NK-92 (cell line): ENCODE data around the gene SLC16A10.
"Not testable (repeated sequence)": the region's sequence is repeated elsewhere in the genome, so short reads cannot be mapped to it uniquely, and the experiment has no call there.

Source experiments
- DNase-seq: peaks from one replicate; lab custom pipeline; 2025; ENCODE audit not compliant: unreplicated experiment; lab: John Stamatoyannopoulos, UW

Gene SLC16A10

DNA sequence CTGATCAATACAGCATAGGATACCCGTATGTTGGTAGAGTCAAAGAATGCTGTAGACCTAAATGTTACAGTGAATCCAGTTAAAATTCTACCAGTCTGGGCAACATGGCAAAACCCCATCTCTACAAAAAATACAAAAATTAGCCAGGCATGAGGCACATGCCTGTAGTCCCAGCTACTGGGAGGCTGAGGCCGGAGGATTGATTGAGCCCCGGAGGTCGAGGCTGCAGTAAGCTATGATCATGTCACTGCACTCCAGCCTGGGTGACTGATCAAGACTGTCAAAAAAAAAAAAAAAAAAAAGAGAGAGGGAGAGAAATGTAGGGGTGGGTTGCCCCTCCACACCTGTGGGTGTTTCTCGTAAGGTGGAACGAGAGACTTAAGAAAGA lies 167.5 kb downstream of the SLC16A10 start:
- no peak for DNase-seq

DNA sequence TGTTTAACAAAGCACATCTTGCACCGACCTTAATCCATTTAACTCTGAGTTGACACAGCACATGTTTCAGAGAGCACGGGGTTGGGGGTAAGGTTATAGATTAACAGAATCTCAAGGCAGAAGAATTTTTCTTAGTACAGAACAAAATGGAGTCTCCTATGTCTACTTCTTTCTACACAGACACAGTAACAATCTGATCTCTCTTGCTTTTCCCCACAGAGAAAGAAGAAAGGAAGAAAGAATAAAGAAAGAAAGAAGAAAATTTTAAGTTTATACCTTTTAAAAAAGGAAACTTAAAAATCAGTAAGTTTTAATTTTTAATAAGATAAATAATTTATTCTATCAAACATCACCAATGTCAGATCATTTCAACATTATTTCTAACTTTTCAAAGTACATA lies 168.5 kb downstream of the SLC16A10 start:
- DNase-seq: not testable (repeated sequence)

DNA sequence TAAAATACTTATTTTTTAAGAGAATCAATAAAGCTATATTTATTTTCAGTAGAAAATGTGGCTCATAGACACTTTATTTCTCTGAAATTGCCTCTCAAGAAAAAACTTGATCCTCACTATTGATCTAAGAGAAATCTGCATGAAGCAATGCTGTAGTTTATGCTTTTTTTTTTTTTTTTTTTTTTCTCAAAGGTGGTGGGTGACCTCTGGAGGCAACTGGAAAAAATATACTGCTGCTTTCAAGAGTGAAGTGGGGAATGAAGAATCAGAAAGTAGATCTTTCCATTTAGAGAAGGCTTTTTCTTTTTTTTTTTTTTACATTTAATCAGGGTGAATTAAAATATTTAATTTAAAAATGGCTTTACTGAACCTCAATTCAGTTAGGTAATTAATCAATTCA lies 169.3 kb downstream of the SLC16A10 start:
- no peak for DNase-seq

- no peak for DNase-seq
Measured at GRCh38 chr6:111258010-111258409, 170.7 kb downstream of the SLC16A10 start.

DNA sequence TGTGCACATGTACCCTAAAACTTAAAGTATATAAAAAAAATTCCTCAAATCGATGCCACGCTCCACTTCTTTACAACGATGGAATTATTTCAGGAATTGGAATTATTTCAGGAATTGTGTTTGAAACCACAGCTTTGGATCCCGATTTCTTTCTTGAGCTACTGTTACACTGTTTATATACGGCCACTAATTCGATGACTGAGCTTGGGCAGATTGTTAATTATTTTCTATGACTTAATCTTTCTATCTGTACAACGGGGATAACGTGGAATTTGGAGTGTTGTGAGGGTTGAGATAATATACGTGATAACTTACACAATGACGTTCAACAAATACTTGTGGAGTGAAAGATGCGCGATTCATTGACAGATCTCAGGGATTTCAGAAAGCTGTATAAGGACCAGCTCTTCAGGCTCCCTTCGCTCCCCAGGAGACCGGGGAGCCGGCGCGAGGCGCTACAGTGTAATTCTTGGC lies 171.3 kb downstream of the SLC16A10 start:
- DNase-seq: no peak

GRCh38 chr6:111259089-111259831 lies 172.0 kb downstream of the SLC16A10 start:
- DNase-seq: peak; percentile 96

DNA sequence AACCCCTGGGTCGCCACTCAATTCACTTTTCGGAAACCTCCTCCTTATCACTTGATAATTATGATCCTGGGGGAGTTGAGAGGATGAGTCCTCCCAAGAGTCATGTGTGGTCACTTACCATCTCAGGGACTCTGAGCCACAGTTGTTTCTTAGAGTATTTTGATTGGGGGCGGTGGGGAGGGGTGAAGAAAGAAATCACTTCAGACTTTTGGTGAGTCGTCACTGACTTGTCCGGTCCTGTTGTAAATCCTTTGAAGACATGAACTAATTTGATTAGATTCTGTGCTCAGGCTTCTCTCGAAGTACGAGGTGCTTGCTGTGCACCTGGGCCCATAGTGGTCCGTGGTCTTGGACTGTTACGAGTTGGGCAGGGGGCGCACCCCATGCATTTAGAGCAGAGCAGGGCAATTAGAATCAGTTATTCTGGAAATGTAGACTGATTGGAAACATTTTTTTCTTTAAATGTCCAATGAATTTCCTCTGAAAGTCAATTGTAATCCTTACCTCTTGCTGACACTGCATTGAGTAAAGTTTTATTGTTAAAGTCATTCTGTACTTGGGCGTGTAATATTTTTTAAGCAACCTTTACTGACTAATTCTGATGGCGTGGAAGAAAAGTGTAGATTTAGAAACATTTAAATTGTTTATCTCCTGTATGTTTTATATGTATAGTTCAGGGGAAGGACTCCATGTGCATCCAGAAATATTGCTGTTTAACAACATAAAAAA lies 173.4 kb downstream of the SLC16A10 start:
- DNase-seq: no peak

DNA sequence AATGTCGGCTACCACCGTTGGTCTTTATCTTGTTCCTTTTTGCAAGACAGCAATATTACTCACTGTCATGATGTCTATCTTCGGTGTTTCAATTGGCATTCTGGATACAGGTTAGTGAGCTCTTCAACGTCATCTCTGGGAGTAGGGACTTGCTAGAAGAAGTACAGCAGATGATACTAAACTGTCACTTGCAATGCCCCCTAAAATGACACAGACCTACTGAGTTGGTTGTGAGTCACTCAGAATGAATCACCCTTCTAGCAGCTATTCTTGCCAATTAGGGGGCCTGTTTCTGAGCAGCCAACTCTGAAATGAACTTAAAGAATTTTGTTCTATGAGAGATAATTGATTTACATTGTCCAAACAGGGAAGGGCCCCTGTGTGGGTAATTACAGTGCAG lies 176.5 kb downstream of the SLC16A10 start:
- DNase-seq: no peak

DNA sequence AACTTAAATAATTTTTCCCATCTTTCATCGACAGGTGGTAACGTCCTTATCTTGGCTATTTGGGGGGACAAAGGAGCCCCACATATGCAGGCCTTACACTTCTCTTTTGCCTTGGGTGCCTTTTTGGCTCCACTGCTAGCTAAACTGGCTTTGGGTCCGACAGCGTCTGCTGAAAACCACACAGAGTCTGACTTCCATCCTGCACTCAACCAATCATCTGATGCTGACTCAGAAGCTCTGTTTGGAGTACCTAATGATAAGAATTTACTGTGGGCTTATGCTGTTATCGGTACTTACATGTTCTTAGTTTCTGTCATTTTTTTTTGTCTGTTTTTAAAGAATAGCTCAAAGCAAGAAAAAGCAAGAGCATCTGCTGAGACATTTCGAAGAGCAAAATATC lies 178.5 kb downstream of the SLC16A10 start:
- DNase-seq: no peak

DNA sequence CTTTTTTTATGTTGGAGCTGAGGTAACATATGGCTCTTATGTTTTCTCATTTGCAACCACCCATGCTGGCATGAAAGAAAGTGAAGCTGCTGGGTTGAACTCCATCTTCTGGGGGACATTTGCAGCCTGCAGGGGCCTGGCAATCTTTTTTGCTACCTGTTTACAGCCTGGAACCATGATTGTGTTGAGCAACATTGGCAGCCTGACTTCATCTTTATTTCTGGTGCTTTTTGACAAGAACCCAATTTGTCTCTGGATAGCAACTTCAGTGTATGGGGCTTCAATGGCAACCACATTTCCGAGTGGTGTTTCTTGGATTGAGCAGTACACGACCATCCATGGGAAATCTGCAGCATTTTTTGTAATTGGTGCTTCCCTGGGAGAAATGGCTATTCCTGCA lies 179.0 kb downstream of the SLC16A10 start:
- DNase-seq: no peak

DNA sequence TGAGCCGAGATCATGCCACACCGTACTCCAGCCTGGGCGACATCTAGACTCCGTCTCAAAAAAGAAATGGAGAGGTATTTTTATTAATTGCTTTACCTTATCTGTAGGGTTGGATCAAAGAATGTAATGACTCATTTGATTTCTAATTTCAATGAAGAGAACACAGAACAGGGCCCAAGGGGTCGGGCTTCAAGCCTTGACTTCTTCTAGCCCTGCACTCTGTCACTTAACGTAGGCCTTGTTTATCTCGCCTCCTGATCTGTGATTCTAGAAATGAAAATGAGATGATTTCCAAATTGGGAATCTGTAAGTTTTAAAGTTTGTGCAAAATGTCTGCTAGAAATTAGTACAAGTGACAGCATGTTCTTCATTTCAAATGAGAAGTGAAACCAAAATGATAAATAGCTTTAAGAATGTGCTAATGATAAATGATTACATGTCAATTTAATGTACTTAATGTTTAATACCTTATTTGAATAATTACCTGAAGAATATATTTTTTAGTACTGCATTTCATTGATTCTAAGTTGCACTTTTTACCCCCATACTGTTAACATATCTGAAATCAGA lies 180.5 kb downstream of the SLC16A10 start:
- no peak for DNase-seq

DNA sequence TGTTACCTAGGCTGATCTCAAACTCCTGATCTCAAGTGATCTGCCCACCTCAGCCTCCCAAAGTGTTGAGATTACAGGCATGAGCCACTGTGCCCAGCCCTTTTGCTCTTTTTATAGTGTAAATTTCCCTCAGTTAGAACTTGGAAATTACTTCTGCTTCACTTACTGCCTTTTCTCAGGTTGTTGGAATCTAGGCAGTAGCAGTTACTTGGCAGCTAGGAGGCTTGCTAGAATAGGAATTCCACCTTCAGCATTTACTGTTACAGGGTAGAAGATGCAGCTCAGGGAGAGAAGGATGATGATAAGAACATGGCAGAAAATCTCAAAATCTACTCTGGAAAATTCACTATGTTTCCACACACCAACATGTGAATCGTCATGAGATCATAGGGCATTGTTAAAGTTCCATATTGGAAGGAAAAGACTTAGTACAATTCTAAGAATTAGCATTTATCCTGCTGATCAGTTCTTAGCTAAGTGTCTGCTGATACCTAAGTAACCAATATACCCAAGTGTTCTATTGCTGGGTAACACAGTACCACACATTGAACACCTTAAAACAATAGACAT lies 182.2 kb downstream of the SLC16A10 start:
- no peak for DNase-seq

- DNase-seq: no peak
Measured at GRCh38 chr6:111270121-111270520, 182.8 kb downstream of the SLC16A10 start.

GRCh38 chr6:111274593-111275217 lies 187.4 kb downstream of the SLC16A10 start:
- DNase-seq: no peak

DNA sequence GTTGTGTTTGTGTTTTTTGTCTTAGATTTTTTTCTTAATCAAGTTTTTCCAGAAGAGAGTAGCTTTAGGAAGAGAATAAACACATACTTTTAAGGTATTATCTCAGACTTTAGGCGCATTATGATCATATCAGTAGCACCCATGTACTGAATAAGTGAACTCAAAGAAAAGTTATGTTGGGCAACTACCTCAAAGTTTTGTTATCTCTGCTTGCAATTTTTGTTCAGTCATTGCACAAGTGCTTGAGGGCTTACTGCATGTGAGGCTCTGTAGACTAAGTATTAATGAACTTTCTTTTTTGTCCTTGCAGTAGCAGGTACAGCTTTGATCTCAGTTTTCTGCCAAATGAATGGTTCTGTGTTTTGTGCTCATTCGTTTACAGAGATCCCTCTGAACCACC lies 189.0 kb downstream of the SLC16A10 start:
- no peak for DNase-seq

DNA sequence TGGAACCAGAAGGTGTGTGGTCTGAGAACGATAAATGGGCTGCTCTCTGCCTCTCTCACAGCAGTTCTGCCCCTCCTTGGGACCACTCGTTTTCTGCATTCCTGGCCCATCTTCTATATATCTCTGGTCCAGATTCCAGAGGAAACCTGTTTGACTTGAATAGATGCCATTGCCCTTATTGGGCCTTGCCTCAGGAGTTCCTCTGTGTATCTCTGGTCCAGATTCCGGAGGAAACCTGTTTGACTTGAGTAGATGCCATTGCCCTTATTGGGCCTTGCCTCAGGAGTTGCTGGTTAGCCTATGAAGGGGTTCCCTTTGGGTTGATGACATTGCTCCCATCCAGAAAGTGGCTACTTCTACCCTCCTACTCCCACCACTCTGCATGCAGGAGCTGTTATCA lies 189.4 kb downstream of the SLC16A10 start:
- no peak for DNase-seq

DNA sequence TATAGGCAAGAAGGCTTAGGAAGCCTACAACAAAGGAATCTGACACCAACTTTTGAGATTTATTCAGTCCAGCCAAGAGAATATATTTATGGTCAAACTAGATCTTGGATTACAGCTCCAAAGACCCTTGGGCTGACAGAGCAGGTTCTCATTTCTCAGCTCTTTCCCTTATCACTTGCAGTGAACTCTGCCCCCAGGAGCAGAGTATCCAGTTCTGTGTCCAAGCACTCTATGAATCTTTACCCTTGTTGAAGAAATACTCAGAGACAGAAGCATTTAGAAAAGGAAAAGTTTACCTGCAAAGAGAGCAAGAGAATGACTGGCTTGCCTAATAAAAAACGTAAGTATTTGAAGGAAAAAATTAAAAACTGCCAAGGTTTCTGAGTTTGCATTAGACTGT lies 190.5 kb downstream of the SLC16A10 start:
- no peak for DNase-seq

- DNase-seq: no peak
Measured at GRCh38 chr6:111278731-111279130, 191.4 kb downstream of the SLC16A10 start.

DNA sequence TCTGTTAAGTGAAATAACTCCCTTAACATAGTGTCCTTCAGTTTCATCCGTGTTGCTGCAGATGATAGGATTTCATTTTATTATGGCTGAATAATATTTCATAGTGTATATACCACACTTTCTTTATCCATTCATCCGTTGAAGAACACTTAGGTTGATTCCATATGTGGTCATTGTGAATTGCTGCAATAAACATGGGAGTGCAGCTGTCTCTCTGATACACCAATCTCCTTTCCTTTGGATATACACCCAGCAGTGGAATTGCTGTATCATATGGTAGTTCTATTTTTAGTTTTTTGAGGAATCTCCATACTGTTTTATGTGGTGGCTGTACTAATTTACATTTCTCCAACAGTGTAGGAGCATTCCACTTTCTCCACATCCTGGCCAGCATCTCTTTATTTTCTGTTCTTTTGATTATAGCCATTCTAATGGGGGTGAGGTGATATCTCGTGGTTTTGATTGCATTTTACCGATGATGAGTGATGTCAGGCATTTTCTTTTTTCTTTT lies 193.2 kb downstream of the SLC16A10 start:
- DNase-seq: no peak
